GM10847 (cell line): ENCODE data around the gene CACNA1S.

Source experiments
- POLR2A ChIP-seq: IDR thresholded peaks from 2 replicates; pipeline ENCODE4 v1.6.1; 2011; ENCODE audit not compliant: insufficient read length; ENCODE audit errors: extremely low read depth

The CACNA1S gene

DNA sequence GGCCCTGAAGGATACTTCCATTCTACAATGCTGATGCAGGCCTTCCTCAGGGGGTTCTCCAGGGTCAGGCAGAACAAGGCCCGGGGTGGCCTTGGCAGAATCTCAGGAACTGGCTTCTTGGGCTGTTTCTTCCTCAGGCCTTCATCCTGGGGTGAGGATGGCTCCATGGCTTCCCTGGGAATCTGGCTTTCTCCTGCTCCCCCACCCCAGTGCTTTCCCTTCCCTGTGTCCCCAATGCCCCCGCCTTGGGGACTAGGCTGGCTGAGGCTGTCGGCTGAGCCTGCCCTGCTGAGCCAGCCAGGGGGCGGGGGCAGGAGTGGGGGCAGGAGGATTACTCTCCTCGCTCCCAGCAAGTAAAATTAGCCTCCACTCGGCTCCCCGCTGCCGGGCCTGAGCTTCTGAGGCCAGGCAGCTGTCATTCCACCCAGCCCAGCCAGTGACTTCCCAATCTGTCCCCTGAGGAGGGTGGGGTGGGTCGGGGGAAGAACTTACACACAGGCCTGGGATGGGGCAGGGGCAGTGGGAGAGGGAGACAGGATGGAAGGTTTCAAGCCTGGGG, at the start of gene CACNA1S:
TSS of gene CACNA1S (minus strand) at position 254 of the 559 bp plus-strand sequence. CDS start at position 167, 87 bp downstream.
- no peak for TF ChIP-seq POLR2A

DNA sequence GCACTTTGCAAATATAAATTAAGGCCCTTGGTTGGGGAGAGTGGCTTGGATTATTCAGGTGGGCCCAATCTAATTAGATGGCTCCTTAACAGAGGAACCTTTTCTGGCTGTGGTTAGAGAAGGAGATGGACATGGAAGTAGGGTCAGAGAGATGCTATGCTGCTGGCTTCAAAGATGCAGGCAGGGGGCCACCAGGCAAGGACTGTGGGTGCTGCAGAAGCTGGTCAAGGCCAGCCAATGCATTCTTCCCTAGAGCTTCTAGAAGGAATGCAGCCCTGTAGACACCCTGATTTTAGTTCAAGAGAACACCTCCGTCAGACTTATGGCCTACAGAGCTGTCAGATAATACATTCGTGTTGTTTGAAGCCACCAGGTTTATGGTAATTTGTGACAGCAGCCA, 45.7 kb upstream of the CACNA1S start:
- TF ChIP-seq POLR2A, result no peak

DNA sequence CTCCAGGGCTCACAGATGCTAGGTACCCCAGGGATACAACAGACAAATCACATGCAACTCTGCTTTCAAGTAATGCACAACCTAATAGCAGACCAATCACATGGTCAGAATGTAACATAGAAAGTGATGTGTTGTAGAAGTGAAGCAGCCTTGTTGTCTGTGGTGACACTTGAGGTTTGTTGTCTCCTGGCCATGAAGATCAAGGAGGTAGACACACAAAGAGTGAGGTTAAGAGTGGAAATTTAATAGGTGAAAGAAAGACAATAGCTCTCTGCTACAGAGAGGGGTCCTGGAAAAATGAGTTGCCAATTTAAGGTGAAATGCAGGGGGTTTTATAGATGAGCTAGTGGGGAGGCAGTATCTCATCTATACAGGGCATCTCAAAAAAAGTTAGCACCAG, 44.6 kb upstream of the CACNA1S start:
- TF ChIP-seq POLR2A, result no peak

DNA sequence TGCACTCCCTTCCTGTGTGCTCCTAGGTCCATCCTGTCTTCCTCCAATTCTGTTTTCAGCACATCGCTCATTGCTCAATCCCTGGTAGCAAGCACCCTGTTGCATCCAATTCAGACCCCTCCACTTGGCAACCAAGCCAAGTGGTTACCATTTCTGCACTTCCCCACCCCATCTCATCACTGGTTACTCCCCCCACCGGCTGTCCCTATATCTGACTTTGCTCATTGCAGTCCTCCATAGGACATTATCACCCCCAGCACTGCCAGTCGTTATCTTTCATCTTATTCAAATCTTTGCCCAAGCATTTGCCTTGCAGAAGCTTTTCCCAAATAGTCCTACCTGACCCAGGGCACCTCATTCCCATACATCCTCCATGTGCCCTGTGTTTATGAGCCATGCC, 44.1 kb upstream of the CACNA1S start:
- no peak for TF ChIP-seq POLR2A

DNA sequence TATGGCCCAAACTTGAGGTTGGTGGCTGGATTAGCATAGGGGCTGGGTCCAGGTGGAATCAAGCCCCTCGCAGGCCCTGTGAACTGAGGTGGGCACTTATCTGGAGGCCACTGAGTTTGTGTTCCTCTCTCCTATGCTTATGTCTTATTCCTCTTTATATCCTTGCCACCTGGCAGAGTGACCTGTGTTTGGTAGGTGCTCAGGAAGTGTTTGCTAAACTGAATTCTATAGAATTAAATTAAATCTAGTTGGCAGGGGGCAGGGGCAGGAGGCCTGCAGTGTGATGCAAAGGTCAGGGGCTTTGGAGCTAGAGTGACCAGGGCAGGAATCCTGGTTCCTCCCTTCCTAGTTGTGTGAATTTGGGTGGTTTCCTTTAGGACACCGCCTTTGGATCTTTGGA, 43.1 kb upstream of the CACNA1S start:
- no peak for TF ChIP-seq POLR2A

DNA sequence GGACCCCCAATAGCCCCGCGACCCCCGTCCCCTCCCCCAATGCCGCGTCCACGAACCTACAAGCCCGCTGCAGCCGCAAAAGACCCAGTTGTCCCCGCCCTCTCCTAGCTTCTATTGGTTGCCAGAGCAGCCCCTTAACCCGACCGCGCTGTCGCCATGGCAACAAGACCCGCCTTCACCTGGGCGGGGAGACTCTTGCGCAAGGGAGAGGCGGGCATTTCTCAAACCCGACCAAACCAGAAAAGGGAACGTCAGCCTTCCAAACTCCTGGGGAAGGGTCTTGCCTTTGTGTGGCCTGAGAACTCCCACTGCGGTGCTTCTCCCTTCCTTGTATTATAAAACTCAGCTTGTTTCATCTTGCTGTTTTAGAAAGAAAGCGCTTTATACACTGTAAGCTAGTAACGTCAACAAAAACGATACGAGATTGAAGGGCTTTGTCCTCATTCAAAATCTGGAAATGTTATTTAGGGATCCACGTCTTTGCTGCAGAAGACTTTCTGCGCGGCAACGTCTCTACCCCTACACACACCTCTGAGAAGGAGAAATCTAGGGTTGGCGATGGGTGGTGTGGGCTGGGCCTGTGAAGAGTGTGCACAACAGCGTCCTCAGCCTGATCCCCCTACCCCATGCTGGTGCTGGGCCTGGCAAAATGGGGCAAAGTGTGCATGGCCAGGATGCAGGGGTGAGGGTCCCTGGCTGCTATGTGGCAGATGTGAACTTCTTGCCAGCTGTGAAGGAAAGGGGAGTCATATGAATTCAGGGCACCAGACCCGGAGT, 42.4 kb upstream of the CACNA1S start, which contains the start of gene TMEM9:
TSS of gene TMEM9 (minus strand) at position 86 of the 777 bp plus-strand sequence. CDS start 551 bp downstream, outside the sequence.
- TF ChIP-seq POLR2A, result no peak

DNA sequence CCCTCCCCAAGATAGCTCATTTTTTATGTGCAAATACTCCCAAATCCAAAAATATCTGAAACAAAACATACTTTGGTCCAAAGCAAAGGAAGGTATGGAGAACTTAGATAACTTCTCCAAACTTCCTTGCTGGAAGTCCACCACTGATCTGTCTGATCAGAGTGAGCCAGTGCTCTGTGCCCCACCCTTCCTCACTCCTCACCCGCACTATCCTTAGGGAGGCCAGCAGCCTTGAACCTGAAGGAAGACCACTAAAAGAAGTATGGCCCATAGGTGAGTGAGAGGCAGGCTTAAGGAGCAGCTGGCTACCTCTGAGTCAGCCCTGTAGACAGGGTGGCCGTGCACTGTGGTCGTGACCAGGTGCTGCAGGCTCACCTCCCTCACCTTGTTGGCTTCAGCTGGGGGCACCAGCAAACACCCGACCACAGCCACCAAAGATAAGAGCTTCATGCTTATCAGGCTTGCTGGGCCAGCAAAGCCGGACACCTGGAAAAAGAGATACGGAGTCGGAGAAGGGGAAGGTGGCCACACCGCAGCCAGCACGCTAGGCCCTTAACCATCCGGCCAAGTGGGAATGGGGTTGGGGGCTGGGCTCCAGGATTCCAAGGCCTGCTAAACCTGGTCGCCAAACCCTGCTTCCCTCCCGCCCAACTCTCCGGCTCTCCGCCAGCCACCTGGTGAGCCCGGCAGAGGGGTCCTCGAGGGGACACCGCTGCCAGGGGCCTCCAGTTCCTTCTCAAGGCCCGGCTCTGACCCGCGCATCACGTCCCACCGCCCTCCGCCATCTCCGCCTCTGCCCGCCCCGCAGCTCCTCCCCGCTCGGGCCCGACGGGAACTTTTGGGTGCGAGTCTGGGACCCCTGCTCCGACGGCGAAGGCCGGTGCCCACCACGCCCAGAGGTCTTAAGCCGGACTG, 41.5 kb upstream of the CACNA1S start:
- no peak for TF ChIP-seq POLR2A

DNA sequence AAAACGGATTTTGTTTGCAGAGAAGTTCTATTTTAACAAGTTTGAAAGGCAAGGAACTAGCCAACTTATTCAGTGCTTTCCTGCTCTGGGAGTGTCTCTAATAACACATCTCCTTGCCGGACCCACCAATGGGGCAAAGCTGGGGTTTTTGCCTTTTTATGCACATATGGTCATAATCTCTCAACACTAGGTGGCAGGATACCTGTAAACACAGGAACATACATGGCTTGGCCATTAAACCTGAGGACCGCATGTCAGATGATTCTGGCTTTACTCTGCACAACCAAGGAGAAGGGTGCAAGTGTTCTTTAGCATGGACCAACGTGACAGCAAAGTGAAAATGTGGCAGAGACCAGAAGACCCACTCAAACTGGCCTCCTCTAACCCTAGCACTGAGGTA, 37.2 kb upstream of the CACNA1S start:
- no peak for TF ChIP-seq POLR2A

DNA sequence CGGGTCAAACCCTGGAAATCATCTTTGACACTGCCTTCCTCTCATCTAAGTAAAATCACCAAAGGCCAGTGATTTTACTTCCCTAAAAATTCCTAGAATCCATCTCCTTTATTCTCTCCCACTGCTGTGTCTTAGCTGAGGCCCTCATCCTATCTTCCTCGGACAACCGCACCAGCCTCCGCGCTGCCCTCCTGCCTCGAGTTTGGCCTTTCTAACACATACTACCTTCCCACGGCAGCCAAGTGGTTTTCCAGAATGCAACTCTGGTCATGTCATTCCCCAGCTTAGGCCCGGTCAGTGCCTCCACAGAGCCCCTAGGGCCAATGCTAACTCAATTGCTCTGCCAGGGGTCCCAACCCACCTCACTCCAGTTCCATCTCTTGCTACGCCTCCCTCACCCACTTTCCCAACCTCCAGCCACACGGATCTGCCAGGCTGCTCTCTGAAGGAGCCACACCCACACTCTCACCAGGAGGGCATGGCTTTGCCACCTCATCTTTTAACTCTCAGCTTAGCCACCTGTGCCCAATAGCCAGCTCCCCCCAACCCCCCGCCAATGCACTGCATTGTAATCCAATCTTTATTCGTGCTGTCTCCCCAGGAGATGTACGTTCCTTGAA, 35.3 kb upstream of the CACNA1S start:
- no peak for TF ChIP-seq POLR2A

DNA sequence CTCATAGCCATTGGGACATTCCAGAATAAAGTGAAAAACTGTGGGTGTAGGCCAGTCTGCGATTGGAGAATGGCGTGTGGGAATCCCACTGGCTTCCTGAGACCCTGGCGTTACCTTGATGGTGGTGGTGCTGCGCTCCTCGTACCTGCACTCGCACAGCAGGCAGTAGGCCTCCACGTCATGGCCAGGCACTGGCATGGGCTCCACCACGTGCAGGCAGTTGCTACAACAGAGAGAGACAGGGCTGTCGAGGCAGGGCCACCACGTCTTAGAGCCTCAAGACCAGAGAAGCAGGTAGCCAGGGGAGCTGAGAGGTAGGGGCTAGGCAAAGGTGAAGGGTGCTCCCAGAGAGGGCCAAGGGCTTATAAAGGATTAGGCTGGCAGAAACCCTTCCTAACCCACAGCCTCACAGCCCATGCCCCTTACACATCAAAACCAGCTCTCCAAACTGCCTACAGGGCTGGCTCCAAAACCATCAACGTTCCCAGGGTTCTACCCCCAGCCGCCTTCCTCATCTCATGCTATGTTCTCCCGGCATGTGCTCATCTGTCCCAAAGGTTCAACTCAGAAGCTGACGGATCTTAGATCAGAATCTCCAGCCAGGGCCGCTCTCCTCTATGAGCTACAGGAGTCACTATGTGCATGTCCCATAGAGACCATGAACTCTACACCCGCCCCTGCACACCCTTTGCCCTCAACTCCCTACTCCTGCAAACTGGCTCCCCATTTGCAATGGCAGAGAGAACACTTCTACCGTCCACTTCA, 34.6 kb upstream of the CACNA1S start:
- no peak for TF ChIP-seq POLR2A

DNA sequence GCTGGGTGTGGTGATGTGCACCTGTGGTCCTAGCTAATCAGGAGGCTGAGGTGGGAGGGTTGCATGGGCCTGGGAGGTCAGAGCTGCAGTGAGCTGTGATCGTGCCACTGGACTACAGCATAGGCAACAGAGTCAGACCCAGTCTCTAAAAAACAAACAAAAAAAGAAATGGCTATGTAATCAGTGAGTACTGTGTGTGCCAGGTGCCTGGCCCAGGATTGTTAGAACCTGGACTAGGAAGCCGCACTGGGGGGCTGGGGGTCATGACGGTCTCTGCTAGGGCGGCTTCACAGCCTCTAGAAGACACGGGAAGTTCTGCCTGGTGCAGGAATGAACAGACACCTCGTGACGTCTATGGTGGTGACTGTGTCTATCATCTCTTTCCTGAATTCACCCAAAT, 33.6 kb upstream of the CACNA1S start:
- no peak for TF ChIP-seq POLR2A

DNA sequence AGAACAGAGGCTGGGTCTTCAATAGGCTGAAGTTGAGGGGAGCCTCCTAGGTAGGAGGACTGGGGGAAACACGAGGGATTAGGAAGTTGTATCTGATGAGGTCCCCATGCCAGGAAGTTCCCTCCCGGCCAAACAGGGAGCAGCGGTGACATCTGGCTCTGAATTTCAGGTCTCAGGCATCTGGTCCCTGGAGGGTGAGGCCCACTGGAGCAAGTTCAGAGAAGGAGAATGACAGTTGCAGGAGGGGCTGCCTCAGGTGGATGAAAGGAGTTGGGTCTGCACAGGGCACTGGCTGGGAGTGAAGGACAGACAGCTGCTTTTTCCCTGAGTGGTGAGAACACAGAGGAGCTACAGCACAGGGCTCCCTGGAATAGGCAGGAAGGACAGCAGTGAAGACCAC, 32.9 kb upstream of the CACNA1S start:
- no peak for TF ChIP-seq POLR2A

DNA sequence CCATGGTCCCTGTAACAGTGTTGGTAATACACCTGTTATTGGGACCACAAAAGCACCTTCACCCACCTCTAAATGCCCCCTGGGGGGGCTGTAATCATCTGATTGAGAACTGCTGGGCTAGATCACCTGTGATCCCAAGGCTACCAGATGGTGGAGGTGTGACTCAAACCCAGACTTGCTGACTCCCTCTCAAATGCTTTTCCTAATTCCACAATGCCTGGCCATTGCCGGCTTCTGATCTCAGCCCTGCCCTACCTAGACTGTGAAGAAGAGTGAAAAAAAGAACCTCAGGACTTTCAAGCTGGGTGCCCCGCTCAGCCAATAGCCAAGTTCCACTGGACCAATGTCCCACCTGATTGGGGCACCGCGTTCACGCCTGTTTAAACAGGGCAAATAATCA, 32.5 kb upstream of the CACNA1S start:
- no peak for TF ChIP-seq POLR2A
